Fibroblast of skin of scalp (primary cell): ENCODE data around the gene LRRTM2.

Experiments
- DNase-seq: peaks from one replicate; pipeline ENCODE4 v3.0.0-alpha.2; 2013

LRRTM2 gene

GRCh38 chr5:138878437-138879235 lies 3.5 kb upstream of the LRRTM2 start:
- DNase-seq, result no peak

DNA sequence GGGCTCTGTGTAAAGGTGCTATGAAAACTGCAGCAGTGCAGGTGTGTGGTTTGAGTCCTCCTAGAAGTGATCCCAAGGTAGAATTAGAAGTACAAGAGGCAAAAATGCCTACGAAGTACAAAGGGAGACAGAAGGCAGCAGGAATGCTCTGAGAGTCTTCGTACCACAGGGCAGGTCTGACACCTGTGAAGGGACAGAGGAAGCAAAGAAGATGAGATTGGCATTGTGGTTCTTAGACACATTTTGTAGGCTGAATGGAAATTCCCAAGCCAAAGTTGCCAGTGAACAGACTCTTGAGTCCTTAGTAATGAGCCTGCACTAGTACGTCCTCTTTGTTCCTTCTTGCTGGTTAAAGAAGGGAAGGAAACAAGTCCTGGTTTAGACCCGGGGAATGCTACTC lies 1.7 kb upstream of the LRRTM2 start:
- DNase-seq, result no peak

- DNase-seq, result no peak
Observed at GRCh38 chr5:138875946-138876345, 811 bp upstream of the LRRTM2 start.

GRCh38 chr5:138875552-138875875 lies 379 bp upstream of the LRRTM2 start:
- no peak for DNase-seq

- peak; percentile 26 for DNase-seq
Observed at GRCh38 chr5:138874241-138874640, 894 bp downstream of the LRRTM2 start.

GRCh38 chr5:138873466-138874221 lies 1.5 kb downstream of the LRRTM2 start:
- DNase-seq, result no peak

DNA sequence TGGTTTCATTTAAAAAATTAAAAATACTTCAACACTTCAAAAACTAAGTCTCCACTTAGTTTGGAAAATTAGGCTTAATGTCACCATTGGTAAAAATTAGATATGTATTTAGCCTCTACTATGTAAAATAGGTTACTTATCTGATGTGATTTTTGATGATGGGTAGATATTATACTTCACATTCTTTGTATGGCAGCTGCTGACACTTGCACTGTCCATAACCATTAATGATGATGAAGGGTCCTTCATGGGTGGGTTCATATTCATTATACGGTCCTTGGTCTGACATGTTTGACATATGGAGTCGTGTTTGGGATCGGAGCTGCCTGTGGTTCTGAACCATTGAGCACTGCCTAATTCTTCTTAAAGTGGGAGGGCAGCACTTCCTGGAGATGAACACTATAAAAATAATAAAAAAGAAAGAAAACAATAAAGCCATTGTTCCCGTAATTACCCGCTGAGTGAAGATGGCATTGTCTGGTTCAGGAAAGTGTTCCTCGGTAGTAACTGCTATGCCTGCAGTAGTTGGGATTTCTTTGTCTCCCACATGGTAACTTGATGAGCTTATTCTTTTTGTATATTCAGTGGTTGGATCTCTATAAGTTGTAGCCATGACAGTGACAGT lies 2.2 kb downstream of the LRRTM2 start:
- DNase-seq, result no peak

DNA sequence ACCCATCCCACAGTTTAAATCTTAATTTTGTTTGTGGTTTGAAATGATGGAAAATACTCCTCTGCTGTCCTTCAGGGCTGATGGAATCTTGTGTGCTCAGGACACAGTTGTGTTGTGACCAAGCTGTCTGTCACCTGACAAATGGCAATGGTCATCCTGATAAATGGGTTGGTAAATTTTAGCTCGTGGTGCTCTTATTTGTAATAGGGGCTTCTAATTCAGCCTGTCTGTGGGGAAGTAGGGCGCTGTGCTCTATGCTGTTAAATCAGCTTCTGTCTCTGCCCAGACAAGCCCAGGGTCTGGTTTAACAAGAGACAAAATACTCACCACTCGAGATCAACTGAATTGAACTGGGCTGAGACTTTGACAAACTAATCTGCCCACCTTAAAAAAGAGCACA lies 4.5 kb downstream of the LRRTM2 start:
- no peak for DNase-seq

GRCh38 chr5:138869763-138870500 lies 5.2 kb downstream of the LRRTM2 start:
- DNase-seq, result no peak

- DNase-seq, result no peak
Observed at GRCh38 chr5:138869038-138869437, 6.1 kb downstream of the LRRTM2 start.

- DNase-seq, result no peak
Observed at GRCh38 chr5:138867011-138867410, 8.1 kb downstream of the LRRTM2 start.

DNA sequence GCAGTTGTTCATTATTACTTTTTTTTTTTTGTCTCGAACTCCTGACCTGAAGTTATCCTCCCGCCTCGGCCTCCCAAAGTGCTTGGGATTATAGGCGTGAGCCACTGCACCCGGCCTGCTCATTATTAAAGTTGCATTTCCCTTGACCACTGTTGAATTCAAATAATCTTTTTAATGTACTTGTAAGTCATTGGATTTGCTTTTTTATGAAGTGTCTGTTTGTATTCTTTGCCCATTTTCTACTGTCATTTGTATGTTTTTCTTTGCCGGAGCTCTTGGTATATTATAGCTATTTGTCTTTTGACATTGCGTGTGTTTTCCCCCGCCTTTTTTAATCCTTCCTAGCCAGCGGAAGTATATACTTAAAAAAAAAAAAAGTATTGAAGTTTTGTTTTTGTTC lies 22.0 kb downstream of the LRRTM2 start:
- DNase-seq, result no peak

GRCh38 chr5:138850865-138851435 lies 24.2 kb downstream of the LRRTM2 start:
- DNase-seq, result no peak

DNA sequence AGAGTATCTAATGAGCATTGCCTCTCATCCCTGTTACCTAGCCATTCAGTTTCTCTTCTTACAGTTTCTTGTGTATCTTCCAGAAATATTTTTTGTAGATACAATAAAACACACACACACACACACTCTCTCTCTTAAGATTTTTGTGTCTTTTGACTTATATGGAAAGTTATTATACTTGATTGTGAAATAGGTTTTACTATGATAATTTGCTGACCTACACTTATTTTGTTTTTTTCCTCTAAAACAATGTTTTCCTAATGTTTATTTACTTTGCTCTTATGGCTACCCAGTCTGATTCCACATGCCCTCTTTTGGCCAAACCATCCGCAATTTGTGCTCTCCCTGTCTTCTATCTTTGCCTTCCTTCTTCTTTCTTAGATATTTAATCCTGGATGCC lies 25.3 kb downstream of the LRRTM2 start:
- no peak for DNase-seq

DNA sequence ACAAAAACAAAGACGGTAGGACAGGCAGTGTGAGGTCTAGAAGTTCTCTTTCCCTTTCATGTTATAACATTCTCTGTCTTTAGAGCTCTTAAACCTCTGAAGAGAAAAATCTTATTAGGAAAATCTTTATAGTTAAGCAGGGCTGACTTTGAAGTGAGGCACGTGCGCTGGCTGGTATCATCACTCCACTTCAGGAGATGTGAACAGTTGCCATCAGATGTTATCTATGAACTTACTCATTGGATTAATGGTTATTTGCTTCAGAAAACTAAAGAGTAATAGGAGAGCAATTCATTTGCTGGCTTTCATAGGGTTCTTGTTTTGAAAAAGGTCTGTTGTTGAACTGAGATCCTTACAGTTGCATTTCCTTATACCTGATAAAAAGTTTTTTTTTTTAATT lies 25.7 kb downstream of the LRRTM2 start:
- DNase-seq, result no peak

DNA sequence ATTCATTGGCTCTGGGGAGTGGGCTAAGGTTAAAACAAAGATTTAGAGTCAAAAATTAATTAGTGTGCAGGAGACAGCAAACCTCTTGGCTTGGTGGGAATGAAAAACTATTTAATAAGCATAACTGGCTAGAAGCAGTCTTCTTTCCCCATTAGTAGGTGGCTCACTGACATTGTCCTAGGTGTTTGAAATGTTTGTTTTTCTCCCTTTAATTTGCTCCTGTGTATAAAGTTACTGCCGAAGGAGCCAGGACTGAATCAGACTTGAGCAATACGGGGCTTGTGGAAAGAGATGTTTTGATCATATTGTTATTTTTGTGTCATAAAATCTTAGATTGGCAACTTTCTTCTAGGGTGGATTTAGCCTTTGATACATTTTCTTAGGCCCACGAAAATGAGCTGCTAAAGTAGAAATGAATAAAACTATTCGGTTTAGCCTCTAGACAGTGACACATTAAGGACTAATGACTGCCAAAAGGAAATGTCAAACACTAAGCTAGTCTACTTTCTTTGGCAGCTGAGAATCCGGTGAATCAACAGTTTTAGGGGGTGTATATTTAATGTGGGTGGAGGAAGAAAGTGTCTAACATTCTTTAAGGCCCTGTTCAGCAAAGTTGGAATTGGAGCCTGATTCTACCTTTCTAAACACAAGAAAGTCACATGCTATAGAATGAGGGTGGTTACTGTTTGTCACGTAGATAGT lies 30.2 kb downstream of the LRRTM2 start:
- DNase-seq, result peak; percentile 81

DNA sequence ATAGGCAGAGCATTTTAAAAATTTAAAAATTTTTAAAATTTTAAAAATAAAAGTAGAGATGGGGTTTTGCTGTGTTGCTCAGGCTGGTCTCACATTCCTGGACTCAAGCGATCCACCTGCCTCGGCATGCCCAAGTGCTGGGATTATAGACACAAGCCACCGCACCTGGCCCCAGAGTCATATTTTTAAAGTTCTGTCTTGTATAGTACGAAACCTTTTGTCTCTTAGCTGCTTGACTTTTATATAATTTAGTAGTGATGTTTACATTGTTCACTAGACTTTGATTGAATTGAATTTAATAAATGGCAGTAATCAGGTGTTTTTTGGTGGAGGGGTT lies 31.0 kb downstream of the LRRTM2 start:
- DNase-seq, result no peak

GRCh38 chr5:138843316-138844124 lies 31.6 kb downstream of the LRRTM2 start:
- DNase-seq, result peak; percentile 40

DNA sequence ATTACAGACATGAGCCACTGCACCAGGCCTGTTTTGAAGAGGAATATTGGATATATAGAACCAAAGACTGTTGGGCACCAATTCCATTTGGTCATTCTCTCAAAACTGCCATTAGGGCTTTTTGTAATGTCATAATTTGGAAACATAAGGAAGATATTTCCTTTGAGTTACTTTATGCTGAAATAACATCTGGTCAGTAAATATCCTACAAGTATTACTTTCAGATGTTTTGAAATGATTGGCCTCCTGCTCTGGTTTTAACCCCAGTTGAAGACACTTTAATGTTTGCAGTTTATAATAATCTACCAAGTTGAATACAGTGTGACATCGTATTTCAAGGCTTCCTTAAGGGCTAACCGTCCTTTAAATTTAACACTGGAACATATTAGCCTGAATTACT lies 33.6 kb downstream of the LRRTM2 start:
- no peak for DNase-seq

DNA sequence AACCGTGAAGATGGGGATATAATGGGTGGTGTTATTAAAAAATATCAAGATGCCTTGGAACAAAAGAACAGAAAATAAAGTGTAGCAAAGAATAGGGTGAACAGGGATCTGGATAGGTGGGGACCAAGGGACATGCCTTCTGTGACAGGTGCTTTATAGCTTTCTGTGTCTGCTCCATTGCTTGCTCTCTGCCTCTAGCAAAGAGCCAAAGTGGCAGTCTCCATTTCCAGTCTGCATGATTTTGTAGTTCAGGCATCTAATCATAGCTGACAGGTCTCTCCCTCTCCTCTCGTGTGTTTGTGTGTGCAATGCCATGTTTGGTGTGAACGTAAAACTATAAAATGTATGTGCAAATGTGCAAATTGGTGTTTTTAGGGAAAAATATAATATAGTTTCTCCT lies 35.0 kb downstream of the LRRTM2 start:
- DNase-seq, result no peak

GRCh38 chr5:138837160-138837559 lies 38.0 kb downstream of the LRRTM2 start:
- no peak for DNase-seq
